Measurements from ENCODE around the gene PKIB.

PKIB gene

GRCh38 chr6:122649701-122650100 is 39.5 kb downstream of the PKIB start:
- no peaks in the 10 kb centered on the region for H3K27me3 ChIP-seq (ENCODE audit: control insufficient read depth in 1 of 2, insufficient read depth in 2 of 2, low read length in 2 of 2)
- H3K9me3 ChIP-seq (ENCODE audit: low read length): no peaks in the 10 kb centered on the region
- no peak overlapping the region for H3K27ac ChIP-seq (ENCODE audit: low read depth, low read length)
- H3K36me3 ChIP-seq (ENCODE audit: insufficient read depth, low read length): no peaks in the 10 kb centered on the region
- no peak overlapping the region for H3K4me3 ChIP-seq (ENCODE audit: low read depth in 1 of 2, low read length in 2 of 2)
- H3K9ac ChIP-seq (ENCODE audit: low read length): no peak overlapping the region
- no peaks in the 10 kb centered on the region for H3K4me1 ChIP-seq (ENCODE audit: insufficient read depth, low read length)

GRCh38 chr6:122650403-122650802 is 40.2 kb downstream of the PKIB start:
- no peak overlapping the region for H3K27ac ChIP-seq (ENCODE audit: low read depth, low read length)
- no peaks in the 10 kb centered on the region for H3K4me1 ChIP-seq (ENCODE audit: insufficient read depth, low read length)
- no peaks in the 10 kb centered on the region for H3K9me3 ChIP-seq (ENCODE audit: low read length)
- no peak overlapping the region for H3K4me3 ChIP-seq (ENCODE audit: low read depth in 1 of 2, low read length in 2 of 2)
- no peaks in the 10 kb centered on the region for H3K36me3 ChIP-seq (ENCODE audit: insufficient read depth, low read length)
- H3K9ac ChIP-seq (ENCODE audit: low read length): no peak overlapping the region
- no peaks in the 10 kb centered on the region for H3K27me3 ChIP-seq (ENCODE audit: control insufficient read depth in 1 of 2, insufficient read depth in 2 of 2, low read length in 2 of 2)

- H3K9ac ChIP-seq (ENCODE audit: low read length): no peak overlapping the region
- no peaks in the 10 kb centered on the region for H3K9me3 ChIP-seq (ENCODE audit: low read length)
- no peak overlapping the region for H3K27ac ChIP-seq (ENCODE audit: low read depth, low read length)
- no peak overlapping the region for H3K4me3 ChIP-seq (ENCODE audit: low read depth in 1 of 2, low read length in 2 of 2)
- no peaks in the 10 kb centered on the region for H3K36me3 ChIP-seq (ENCODE audit: insufficient read depth, low read length)
- no peaks in the 10 kb centered on the region for H3K4me1 ChIP-seq (ENCODE audit: insufficient read depth, low read length)
- H3K27me3 ChIP-seq (ENCODE audit: control insufficient read depth in 1 of 2, insufficient read depth in 2 of 2, low read length in 2 of 2): no peaks in the 10 kb centered on the region
Measured at GRCh38 chr6:122651031-122651430, 40.8 kb downstream of the PKIB start.

GRCh38 chr6:122651604-122652003 is 41.4 kb downstream of the PKIB start:
- Histone ChIP-seq H3K27me3 (ENCODE audit: control insufficient read depth in 1 of 2, insufficient read depth in 2 of 2, low read length in 2 of 2) (no peaks in the 10 kb centered on the region), H3K9ac (ENCODE audit: low read length) (no peak overlapping the region), H3K36me3 (ENCODE audit: insufficient read depth, low read length) (no peaks in the 10 kb centered on the region), H3K4me3 (ENCODE audit: low read depth in 1 of 2, low read length in 2 of 2) (no peak overlapping the region), H3K4me1 (ENCODE audit: insufficient read depth, low read length) (no peaks in the 10 kb centered on the region), H3K27ac (ENCODE audit: low read depth, low read length) (no peak overlapping the region), H3K9me3 (ENCODE audit: low read length) (no peaks in the 10 kb centered on the region)

GRCh38 chr6:122652431-122652830 is 42.2 kb downstream of the PKIB start:
- no peaks in the 10 kb centered on the region for H3K9me3 ChIP-seq (ENCODE audit: low read length)
- no peaks in the 10 kb centered on the region for H3K4me1 ChIP-seq (ENCODE audit: insufficient read depth, low read length)
- H3K4me3 ChIP-seq (ENCODE audit: low read depth in 1 of 2, low read length in 2 of 2): no peak overlapping the region

GRCh38 chr6:122653094-122653493 is 42.9 kb downstream of the PKIB start:
- Histone ChIP-seq H3K27me3 (ENCODE audit: control insufficient read depth in 1 of 2, insufficient read depth in 2 of 2, low read length in 2 of 2) (no peaks in the 10 kb centered on the region), H3K4me3 (ENCODE audit: low read depth in 1 of 2, low read length in 2 of 2) (no peak overlapping the region), H3K9me3 (ENCODE audit: low read length) (no peaks in the 10 kb centered on the region), H3K4me1 (ENCODE audit: insufficient read depth, low read length) (no peaks in the 10 kb centered on the region), H3K27ac (ENCODE audit: low read depth, low read length) (no peak overlapping the region), H3K9ac (ENCODE audit: low read length) (no peak overlapping the region), H3K36me3 (ENCODE audit: insufficient read depth, low read length) (no peaks in the 10 kb centered on the region)

More at GRCh38 chr6:122652431-122652830, 42.2 kb downstream of the PKIB start:
- H3K9ac ChIP-seq (ENCODE audit: low read length): no peak overlapping the region
- H3K27me3 ChIP-seq (ENCODE audit: control insufficient read depth in 1 of 2, insufficient read depth in 2 of 2, low read length in 2 of 2): no peaks in the 10 kb centered on the region
- no peaks in the 10 kb centered on the region for H3K36me3 ChIP-seq (ENCODE audit: insufficient read depth, low read length)
- H3K27ac ChIP-seq (ENCODE audit: low read depth, low read length): no peak overlapping the region

GRCh38 chr6:122654012-122654411 is 43.8 kb downstream of the PKIB start:
- no peaks in the 10 kb centered on the region for H3K27me3 ChIP-seq (ENCODE audit: control insufficient read depth in 1 of 2, insufficient read depth in 2 of 2, low read length in 2 of 2)
- H3K4me3 ChIP-seq (ENCODE audit: low read depth in 1 of 2, low read length in 2 of 2): no peak overlapping the region
- H3K9ac ChIP-seq (ENCODE audit: low read length): no peak overlapping the region
- no peaks in the 10 kb centered on the region for H3K4me1 ChIP-seq (ENCODE audit: insufficient read depth, low read length)
- H3K9me3 ChIP-seq (ENCODE audit: low read length): no peaks in the 10 kb centered on the region
- no peaks in the 10 kb centered on the region for H3K36me3 ChIP-seq (ENCODE audit: insufficient read depth, low read length)
- no peak overlapping the region for H3K27ac ChIP-seq (ENCODE audit: low read depth, low read length)

- no peak overlapping the region for H3K27ac ChIP-seq (ENCODE audit: low read depth, low read length)
- no peaks in the 10 kb centered on the region for H3K36me3 ChIP-seq (ENCODE audit: insufficient read depth, low read length)
- H3K4me3 ChIP-seq (ENCODE audit: low read depth in 1 of 2, low read length in 2 of 2): no peak overlapping the region
- no peaks in the 10 kb centered on the region for H3K27me3 ChIP-seq (ENCODE audit: control insufficient read depth in 1 of 2, insufficient read depth in 2 of 2, low read length in 2 of 2)
- no peaks in the 10 kb centered on the region for H3K4me1 ChIP-seq (ENCODE audit: insufficient read depth, low read length)
- H3K9me3 ChIP-seq (ENCODE audit: low read length): no peaks in the 10 kb centered on the region
- no peak overlapping the region for H3K9ac ChIP-seq (ENCODE audit: low read length)
Measured at GRCh38 chr6:122657601-122658000, 47.4 kb downstream of the PKIB start.

GRCh38 chr6:122660296-122660695 is 50.1 kb downstream of the PKIB start:
- H3K27ac ChIP-seq (ENCODE audit: low read depth, low read length): no peak overlapping the region
- no peaks in the 10 kb centered on the region for H3K4me1 ChIP-seq (ENCODE audit: insufficient read depth, low read length)
- H3K9me3 ChIP-seq (ENCODE audit: low read length): no peaks in the 10 kb centered on the region
- H3K9ac ChIP-seq (ENCODE audit: low read length): no peak overlapping the region
- H3K27me3 ChIP-seq (ENCODE audit: control insufficient read depth in 1 of 2, insufficient read depth in 2 of 2, low read length in 2 of 2): no peaks in the 10 kb centered on the region
- H3K36me3 ChIP-seq (ENCODE audit: insufficient read depth, low read length): no peaks in the 10 kb centered on the region
- no peak overlapping the region for H3K4me3 ChIP-seq (ENCODE audit: low read depth in 1 of 2, low read length in 2 of 2)

GRCh38 chr6:122663981-122664380 is 53.8 kb downstream of the PKIB start:
- Histone ChIP-seq H3K4me3 (ENCODE audit: low read depth in 1 of 2, low read length in 2 of 2) (no peak overlapping the region), H3K4me1 (ENCODE audit: insufficient read depth, low read length) (no peaks in the 10 kb centered on the region), H3K27me3 (ENCODE audit: control insufficient read depth in 1 of 2, insufficient read depth in 2 of 2, low read length in 2 of 2) (no peaks in the 10 kb centered on the region), H3K9ac (ENCODE audit: low read length) (no peak overlapping the region), H3K27ac (ENCODE audit: low read depth, low read length) (no peak overlapping the region), H3K36me3 (ENCODE audit: insufficient read depth, low read length) (no peaks in the 10 kb centered on the region), H3K9me3 (ENCODE audit: low read length) (no peaks in the 10 kb centered on the region)

- no peaks in the 10 kb centered on the region for H3K4me1 ChIP-seq (ENCODE audit: insufficient read depth, low read length)
- H3K36me3 ChIP-seq (ENCODE audit: insufficient read depth, low read length): no peaks in the 10 kb centered on the region
- no peak overlapping the region for H3K27ac ChIP-seq (ENCODE audit: low read depth, low read length)
- H3K27me3 ChIP-seq (ENCODE audit: control insufficient read depth in 1 of 2, insufficient read depth in 2 of 2, low read length in 2 of 2): no peaks in the 10 kb centered on the region
- no peak overlapping the region for H3K9ac ChIP-seq (ENCODE audit: low read length)
- H3K4me3 ChIP-seq (ENCODE audit: low read depth in 1 of 2, low read length in 2 of 2): no peak overlapping the region
- no peaks in the 10 kb centered on the region for H3K9me3 ChIP-seq (ENCODE audit: low read length)
Measured at GRCh38 chr6:122665929-122666328, 55.7 kb downstream of the PKIB start.

- H3K9me3 ChIP-seq (ENCODE audit: low read length): no peaks in the 10 kb centered on the region
- H3K36me3 ChIP-seq (ENCODE audit: insufficient read depth, low read length): no peaks in the 10 kb centered on the region
- H3K27me3 ChIP-seq (ENCODE audit: control insufficient read depth in 1 of 2, insufficient read depth in 2 of 2, low read length in 2 of 2): no peaks in the 10 kb centered on the region
- no peaks in the 10 kb centered on the region for H3K4me1 ChIP-seq (ENCODE audit: insufficient read depth, low read length)
- no peak overlapping the region for H3K9ac ChIP-seq (ENCODE audit: low read length)
- no peak overlapping the region for H3K27ac ChIP-seq (ENCODE audit: low read depth, low read length)
- no peak overlapping the region for H3K4me3 ChIP-seq (ENCODE audit: low read depth in 1 of 2, low read length in 2 of 2)
Measured at GRCh38 chr6:122666418-122666817, 56.2 kb downstream of the PKIB start.

Data from muscle layer of colon (tissue), 2 donors.